ENCODE data around the gene ZNF565.
"Not testable (repeated sequence)": the region's sequence is repeated elsewhere in the genome, so short reads cannot be mapped to it uniquely, and the experiment has no call there.

Gene ZNF565

DNA sequence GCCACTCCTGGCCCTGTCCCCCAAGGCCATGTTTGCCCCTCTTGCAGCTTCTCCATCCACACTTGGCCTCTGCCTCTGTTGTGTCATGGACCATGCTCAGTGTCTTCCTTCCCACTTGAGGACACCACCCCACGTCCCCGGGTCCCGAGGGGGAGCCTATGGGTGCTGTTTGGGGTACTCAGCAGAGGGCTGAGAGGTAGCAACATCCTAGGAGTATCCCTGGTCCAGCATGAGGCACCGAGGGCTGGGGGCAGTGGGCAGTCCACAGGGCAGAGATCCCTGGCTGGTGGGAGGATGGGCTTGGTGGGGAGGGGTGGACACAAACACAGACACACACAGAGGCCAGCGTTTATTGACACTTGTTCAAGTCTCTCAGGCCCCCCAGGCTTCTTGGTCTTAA lies 63.9 kb downstream of the ZNF565 start:
- peaks cover 16% of the 10 kb centered on the region for H3K36me3 ChIP-seq (ENCODE audit: insufficient read depth, low read length)
- H3K9ac ChIP-seq (ENCODE audit: low read depth, low read length), result no peak overlapping the region
- peaks cover 3% of the 10 kb centered on the region; the same call in 1 of the 2 replicates for H3K4me1 ChIP-seq (ENCODE audit: insufficient read depth, low read length)
- no peaks in the 10 kb centered on the region for H3K9me3 ChIP-seq (ENCODE audit: control insufficient read depth, insufficient read depth, low read length)

DNA sequence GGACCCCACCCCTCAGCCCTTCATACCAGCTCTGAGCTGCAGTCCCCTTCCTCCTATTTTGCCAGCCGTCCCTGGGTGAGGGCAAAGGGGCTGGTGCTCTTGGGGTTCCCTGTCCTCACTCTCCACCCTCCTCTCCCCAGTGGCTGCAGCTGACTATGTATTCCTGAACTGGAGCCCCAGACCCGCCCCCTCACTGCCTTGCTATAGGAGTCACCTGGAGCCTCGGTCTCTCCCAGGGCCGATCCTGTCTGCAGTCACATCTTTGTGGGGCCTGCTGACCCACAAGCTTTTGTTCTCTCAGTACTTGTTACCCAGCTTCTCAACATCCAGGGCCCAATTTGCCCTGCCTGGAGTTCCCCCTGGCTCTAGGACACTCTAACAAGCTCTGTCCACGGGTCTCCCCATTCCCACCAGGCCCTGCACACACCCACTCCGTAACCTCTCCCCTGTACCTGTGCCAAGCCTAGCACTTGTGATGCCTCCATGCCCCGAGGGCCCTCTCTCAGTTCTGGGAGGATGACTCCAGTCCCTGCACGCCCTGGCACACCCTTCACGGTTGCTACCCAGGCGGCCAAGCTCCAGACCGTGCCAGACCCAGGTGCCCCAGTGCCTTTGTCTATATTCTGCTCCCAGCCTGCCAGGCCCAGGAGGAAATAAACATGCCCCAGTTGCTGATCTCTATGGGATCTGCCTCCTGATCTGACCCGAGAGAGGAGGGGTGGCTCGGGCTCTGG lies 64.6 kb downstream of the ZNF565 start:
- no peaks in the 10 kb centered on the region for H3K4me1 ChIP-seq (ENCODE audit: insufficient read depth, low read length)
- H3K9ac ChIP-seq (ENCODE audit: low read depth, low read length), result no peak overlapping the region
- peaks cover 17% of the 10 kb centered on the region for H3K36me3 ChIP-seq (ENCODE audit: insufficient read depth, low read length)
- no peaks in the 10 kb centered on the region for H3K9me3 ChIP-seq (ENCODE audit: control insufficient read depth, insufficient read depth, low read length)

- no peak overlapping the region for H3K9ac ChIP-seq (ENCODE audit: low read depth, low read length)
- H3K9me3 ChIP-seq (ENCODE audit: control insufficient read depth, insufficient read depth, low read length), result no peaks in the 10 kb centered on the region
- no peaks in the 10 kb centered on the region for H3K4me1 ChIP-seq (ENCODE audit: insufficient read depth, low read length)
- peaks cover 26% of the 10 kb centered on the region for H3K36me3 ChIP-seq (ENCODE audit: insufficient read depth, low read length)
These were observed 69.8 kb downstream of the ZNF565 start for GRCh38 chr19:36144624-36145023.

GRCh38 chr19:36142496-36142895 lies 72.0 kb downstream of the ZNF565 start:
- Histone ChIP-seq H3K9me3 (ENCODE audit: control insufficient read depth, insufficient read depth, low read length) (no peaks in the 10 kb centered on the region), H3K36me3 (ENCODE audit: insufficient read depth, low read length) (peaks cover 26% of the 10 kb centered on the region), H3K9ac (ENCODE audit: low read depth, low read length) (no peak overlapping the region), H3K4me1 (ENCODE audit: insufficient read depth, low read length) (no peaks in the 10 kb centered on the region)

- Histone ChIP-seq H3K9ac (ENCODE audit: low read depth, low read length) (no peak overlapping the region), H3K9me3 (ENCODE audit: control insufficient read depth, insufficient read depth, low read length) (no peaks in the 10 kb centered on the region), H3K4me1 (ENCODE audit: insufficient read depth, low read length) (no peaks in the 10 kb centered on the region), H3K36me3 (ENCODE audit: insufficient read depth, low read length) (peaks cover 24% of the 10 kb centered on the region)
These were observed 72.4 kb downstream of the ZNF565 start for GRCh38 chr19:36142046-36142445.

DNA sequence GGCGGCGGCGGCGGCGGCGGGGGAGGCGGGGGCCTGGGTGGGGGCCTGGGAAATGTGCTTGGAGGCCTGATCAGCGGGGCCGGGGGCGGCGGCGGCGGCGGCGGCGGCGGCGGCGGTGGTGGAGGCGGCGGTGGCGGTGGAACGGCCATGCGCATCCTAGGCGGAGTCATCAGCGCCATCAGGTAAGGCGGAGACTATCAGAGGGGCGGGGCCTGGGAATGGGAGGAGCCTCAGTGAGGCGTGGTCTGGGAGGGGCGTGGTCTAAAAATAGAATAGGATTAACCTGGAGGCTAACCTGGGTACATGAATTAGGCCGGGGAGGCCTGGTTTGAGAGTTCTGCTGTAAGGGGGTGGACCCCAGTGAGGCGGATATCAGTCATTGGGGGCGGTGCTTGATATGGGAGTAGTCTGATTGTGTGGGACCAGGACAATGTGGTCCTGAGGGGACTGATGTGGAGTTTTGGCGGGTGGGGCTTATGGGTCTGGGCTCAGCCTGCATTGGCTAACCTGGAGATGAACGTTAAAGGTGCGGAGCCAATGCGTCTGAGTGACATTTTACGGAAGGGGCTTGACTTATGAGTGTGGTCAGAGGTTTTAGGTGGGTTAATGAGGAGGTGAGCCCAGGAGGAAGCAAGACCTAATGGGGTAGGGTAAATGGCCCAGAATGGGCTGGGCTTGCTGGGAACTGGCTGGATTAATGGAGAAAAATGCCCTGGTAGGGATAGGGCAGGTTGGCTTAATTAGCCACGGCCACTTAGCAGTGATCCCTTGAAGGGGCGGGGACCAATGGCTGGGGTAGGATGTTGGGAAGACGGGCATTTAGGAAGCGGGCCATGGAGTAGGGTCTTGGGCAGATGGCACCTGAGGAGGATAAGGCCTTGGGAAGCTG lies 73.2 kb downstream of the ZNF565 start:
- peaks cover 21% of the 10 kb centered on the region for H3K36me3 ChIP-seq (ENCODE audit: insufficient read depth, low read length)
- no peaks in the 10 kb centered on the region; the same call in 1 of the 2 replicates for H3K4me1 ChIP-seq (ENCODE audit: insufficient read depth, low read length)
- no peaks in the 10 kb centered on the region for H3K9me3 ChIP-seq (ENCODE audit: control insufficient read depth, insufficient read depth, low read length)
- H3K9ac ChIP-seq (ENCODE audit: low read depth, low read length), result peak overlapping the region; percentile 86; the same call in 1 of the 2 replicates

- H3K36me3 ChIP-seq (ENCODE audit: insufficient read depth, low read length), result peaks cover 14% of the 10 kb centered on the region
- no peaks in the 10 kb centered on the region; the same call in 1 of the 2 replicates for H3K4me1 ChIP-seq (ENCODE audit: insufficient read depth, low read length)
- no peaks in the 10 kb centered on the region for H3K9me3 ChIP-seq (ENCODE audit: control insufficient read depth, insufficient read depth, low read length)
- H3K9ac ChIP-seq (ENCODE audit: low read depth, low read length), result peak overlapping the region; percentile 86
These were observed 74.0 kb downstream of the ZNF565 start for GRCh38 chr19:36140304-36141038.

DNA sequence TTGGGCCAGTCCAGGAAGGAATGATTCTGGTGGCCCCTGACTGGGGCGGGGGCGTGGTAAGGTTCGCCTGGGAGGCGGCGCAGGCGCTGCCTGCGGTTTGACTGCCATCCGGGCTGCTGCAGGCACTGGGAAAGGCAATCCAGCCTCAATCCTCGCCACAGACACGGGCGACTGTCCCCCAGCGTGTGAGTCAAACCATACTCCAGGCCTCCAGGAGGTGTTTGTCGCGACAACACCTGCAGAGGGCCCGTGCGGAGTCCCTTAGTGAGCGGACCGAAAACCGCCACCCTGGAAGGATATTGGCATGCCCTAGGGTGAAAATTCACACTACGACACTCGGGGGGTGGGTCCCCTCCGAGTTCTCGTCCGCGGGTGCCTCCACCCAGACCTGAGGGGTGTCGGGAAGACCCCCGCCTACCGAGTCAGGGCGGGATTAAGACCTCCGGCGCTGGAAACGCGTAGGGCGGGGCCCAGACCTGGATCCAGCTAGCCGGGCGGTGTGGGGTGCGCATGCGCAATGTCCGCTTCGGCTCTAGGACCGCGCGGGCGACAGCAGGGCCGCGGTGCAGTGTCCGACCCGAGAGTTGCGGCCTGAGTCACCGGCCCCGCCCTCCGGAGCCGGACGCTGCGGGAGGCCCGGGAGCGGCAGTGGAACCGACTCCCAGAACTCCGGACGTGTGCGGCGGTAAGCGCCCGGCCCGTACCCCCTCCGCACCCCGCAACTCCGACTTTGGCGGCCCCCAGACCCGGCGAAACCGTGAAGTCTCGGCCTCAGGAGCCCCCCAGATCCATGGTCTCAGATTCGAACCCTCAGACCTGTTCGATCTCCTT lies 74.8 kb downstream of the ZNF565 start, which contains the start of gene CAPNS1:
Gene CAPNS1, plus strand, starts transcription at position 594 of the 831 bp plus-strand sequence. CDS start 946 bp downstream, outside the sequence.
- Histone ChIP-seq H3K9ac (ENCODE audit: low read depth, low read length) (peak within 1 kb of the TSS; percentile 86), H3K9me3 (ENCODE audit: control insufficient read depth, insufficient read depth, low read length) (no peaks in the 10 kb centered on the region)

GRCh38 chr19:36139120-36139472 lies 75.4 kb downstream of the ZNF565 start:
- Histone ChIP-seq H3K4me1 (ENCODE audit: insufficient read depth, low read length) (no peaks in the 10 kb centered on the region; the same call in 1 of the 2 replicates), H3K9ac (ENCODE audit: low read depth, low read length) (peak overlapping the region; percentile 86), H3K36me3 (ENCODE audit: insufficient read depth, low read length) (peaks cover 9% of the 10 kb centered on the region; the same call in 1 of the 2 replicates), H3K9me3 (ENCODE audit: control insufficient read depth, insufficient read depth, low read length) (no peaks in the 10 kb centered on the region)

More for the DNA sequence above, 74.8 kb downstream of the ZNF565 start, which contains the start of gene CAPNS1:
- H3K4me1 ChIP-seq (ENCODE audit: insufficient read depth, low read length), result no peaks in the 10 kb centered on the region; the same call in 1 of the 2 replicates
- H3K36me3 ChIP-seq (ENCODE audit: insufficient read depth, low read length), result peaks cover 12% of the 10 kb centered on the region

- no peaks in the 10 kb centered on the region for H3K9me3 ChIP-seq (ENCODE audit: control insufficient read depth, insufficient read depth, low read length)
- no peak overlapping the region for H3K9ac ChIP-seq (ENCODE audit: low read depth, low read length)
- H3K4me1 ChIP-seq (ENCODE audit: insufficient read depth, low read length), result no peaks in the 10 kb centered on the region; the same call in 1 of the 2 replicates
- H3K36me3 ChIP-seq (ENCODE audit: insufficient read depth, low read length), result no peaks in the 10 kb centered on the region
These were observed 77.3 kb downstream of the ZNF565 start for GRCh38 chr19:36136964-36137686.

- H3K9ac ChIP-seq (ENCODE audit: low read depth, low read length); H3K9me3 ChIP-seq (ENCODE audit: control insufficient read depth, insufficient read depth, low read length); H3K36me3 ChIP-seq (ENCODE audit: insufficient read depth, low read length); H3K4me1 ChIP-seq (ENCODE audit: insufficient read depth, low read length): not testable (repeated sequence)
These were observed 79.6 kb downstream of the ZNF565 start for GRCh38 chr19:36134867-36135266.
